Measurements from ENCODE around the gene CCDC146.
"Not testable (repeated sequence)": the region's sequence is repeated elsewhere in the genome, so short reads cannot be mapped to it uniquely, and the experiment has no call there.

The CCDC146 gene

DNA sequence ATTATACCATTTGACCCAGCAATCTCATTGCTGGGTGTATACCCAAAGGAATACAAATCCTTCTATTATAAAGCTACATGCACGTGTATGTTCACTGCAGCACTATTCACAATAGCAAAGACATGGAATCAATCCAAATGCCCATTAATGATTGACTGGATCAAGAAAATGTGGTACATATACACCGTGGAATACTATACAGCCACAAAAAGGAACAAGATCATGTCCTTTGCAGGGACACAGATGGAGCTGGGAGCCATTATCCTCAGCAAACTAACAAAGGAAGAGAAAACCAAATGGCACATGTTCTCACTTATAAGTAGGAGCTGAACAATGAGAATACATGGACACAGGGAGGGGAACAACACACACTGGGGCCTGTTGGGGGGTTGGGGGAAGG, 211.6 kb downstream of the CCDC146 start:
- DNase-seq = not testable (repeated sequence)

GRCh38 chr7:77335581-77335980, 213.2 kb downstream of the CCDC146 start:
- no peak for DNase-seq

DNA sequence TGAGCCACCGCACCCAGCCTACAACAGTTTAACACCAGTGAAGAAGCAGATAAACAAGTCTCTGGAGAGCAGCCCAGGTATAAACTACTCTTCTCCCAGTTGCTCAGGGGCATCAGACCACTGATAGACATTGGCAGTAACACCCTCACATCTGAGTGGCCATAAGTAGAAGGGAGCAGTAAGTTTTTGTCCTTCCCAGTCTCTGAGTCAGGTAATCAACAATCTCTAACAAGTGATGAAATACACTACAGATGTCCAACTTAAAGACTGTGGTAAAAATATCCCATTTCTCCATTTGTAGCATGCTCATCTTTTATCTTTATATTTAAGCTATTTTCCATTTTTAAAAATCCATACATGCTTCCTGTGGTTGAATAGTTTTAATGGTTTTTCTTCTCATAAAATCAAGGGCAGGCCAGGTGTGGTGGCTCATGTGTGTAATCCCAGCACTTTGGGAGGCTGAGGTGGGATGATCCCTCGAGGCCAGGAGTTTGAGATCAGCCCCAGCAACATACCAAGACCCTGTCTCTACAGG, 215.1 kb downstream of the CCDC146 start:
- no peak for DNase-seq

DNA sequence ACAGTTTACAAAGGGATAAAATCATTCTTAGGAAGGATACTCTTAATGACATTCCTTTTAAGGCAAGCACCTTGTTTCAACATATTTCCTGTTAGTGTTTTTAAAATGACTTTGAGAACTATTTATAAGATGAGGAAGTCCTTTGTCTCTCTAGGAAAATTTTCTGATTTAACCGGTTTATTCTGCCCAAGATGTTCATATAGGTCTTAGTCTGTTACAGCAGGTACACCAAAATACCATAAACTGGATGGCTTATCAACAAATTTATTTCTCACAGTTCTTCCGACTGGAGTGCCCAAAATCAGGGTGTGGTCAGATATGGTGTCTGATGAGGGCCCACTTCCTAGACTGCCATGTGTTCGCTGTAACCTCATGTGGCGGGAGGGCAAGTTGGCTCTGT, 215.8 kb downstream of the CCDC146 start:
- no peak for DNase-seq

DNA sequence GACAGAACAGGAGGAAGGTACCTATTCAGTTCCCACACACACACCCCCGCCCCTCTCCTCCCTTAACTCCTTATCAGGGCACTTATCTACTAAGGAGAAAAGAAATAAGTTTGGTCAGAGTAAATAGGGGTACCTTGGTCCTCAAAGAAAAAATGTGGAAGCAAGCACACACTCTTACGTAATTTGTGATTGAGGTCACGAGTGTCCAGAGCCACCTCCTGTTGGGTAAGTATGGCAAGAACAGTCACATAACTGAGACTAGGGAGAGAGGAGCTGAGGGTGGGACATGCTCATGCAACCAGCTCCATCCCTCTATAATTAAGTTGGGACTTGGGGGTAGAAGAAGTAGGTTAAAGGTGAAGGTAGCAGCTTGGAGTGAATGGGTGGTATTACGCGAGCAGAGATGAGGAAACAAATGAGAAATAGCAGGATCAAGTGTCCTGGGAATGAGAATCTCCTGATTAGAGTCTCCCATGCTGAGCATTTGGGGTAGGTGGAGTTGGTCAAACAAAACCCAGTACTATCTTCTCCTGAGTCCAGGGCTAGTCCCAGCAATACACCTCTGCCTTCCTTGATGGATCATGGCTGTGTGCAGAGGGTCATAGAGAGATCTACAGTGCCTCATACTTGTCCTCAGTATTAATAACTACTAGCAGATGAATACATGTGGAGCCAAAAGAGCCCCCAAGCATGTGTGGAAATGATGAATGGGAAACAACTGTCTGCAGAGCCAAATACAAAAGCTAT, 216.6 kb downstream of the CCDC146 start:
- DNase-seq = no peak

- no peak for DNase-seq
Observed at GRCh38 chr7:77339726-77340125, 217.3 kb downstream of the CCDC146 start.

All from stimulated activated CD4-positive, alpha-beta T cell treated with anti-CD3 and anti-CD28 coated beads, Interleukin-4, amount 100 ng/mL, for 4 hours (primary cell).